A549 (cell line): Measurements from ENCODE around the gene SCN9A. TPM values are rescaled to one million over a fixed set of nuclear protein-coding genes. Genes with fewer than 3 reads are reported as not detected.

Source experiments
- ATAC-seq, 2 experiments: fragments of 200-7000 bp in 1 of 2; fragments of >200 bp in 1 of 2; cut with Nextera tagmentation in 1 of 2; cut with Tn5 transposase in 1 of 2; 3 replicates each; pipeline versions ENCODE4 v1.8.0 to v1.9.1; 2018 to 2020; ENCODE audit warnings: mild to moderate bottlenecking in 1 of 2, moderate library complexity in 1 of 2
- CTCF ChIA-PET: fragments of 300-600 bp; sonication (Branson Sonifier 250); formaldehyde crosslinking; extraction: SDS; loops from one replicate; lab custom pipeline; 2021; ENCODE audit warnings: antibody characterized with exemption, inconsistent platforms; lab: Yijun Ruan, JAX
- POLR2A ChIA-PET: fragments of 350-600 bp; formaldehyde crosslinking; extraction: SDS; loops from one replicate; lab custom pipeline; 2021; ENCODE audit warnings: antibody characterized with exemption, inconsistent platforms; lab: Yijun Ruan, JAX
- DNase-seq, 2 experiments: peaks; one replicate each; pipeline versions ENCODE4 v3.0.0 to v3.0.0-alpha.2; 2011 to 2016; ENCODE audit warnings: low read depth in 1 of 2, low spot score in 1 of 2
- FAIRE-seq: peaks from 2 replicates; lab custom pipeline; 2011; peaks lifted over from hg19 to GRCh38; lab: Jason Lieb, UNC
- H3K27ac ChIP-seq, 2 experiments: fragments of >200 bp; sonication (Bioruptor Twin); formaldehyde crosslinking; 3 replicates each; pipeline ENCODE4 v1.5.1; 2016 to 2017
- H3K4me1 ChIP-seq: fragments of >200 bp; sonication (Bioruptor Twin); formaldehyde crosslinking; 3 replicates; pipeline ENCODE4 v1.6.1; 2016
- H3K4me2 ChIP-seq: fragments of >200 bp; sonication (Bioruptor Twin); formaldehyde crosslinking; 3 replicates; pipeline ENCODE4 v1.6.1; 2016
- H3K4me3 ChIP-seq: fragments of >200 bp; sonication (Bioruptor Twin); formaldehyde crosslinking; 3 replicates; pipeline ENCODE4 v1.5.1; 2016
- H3K9me3 ChIP-seq: fragments of >200 bp; sonication (Bioruptor Twin); formaldehyde crosslinking; 3 replicates; pipeline ENCODE4 v1.6.1; 2016
- CBX2 ChIP-seq: fragments of 200-600 bp; sonication (generic); IDR thresholded peaks from 2 replicates; pipeline ENCODE4 v1.6.1; 2016; ENCODE audit warnings: low read depth, mild to moderate bottlenecking, borderline replicate concordance
- CEBPB ChIP-seq, 2 experiments: fragments of >200 bp in 1 of 2; sonication (Bioruptor Twin) in 1 of 2; formaldehyde crosslinking in 1 of 2; IDR thresholded peaks; 2 replicates each; pipeline ENCODE4 v1.6.1; 2012 to 2016
- ELK1 ChIP-seq: fragments of 150-350 bp; IDR thresholded peaks from 2 replicates; pipeline ENCODE4 v1.6.1; 2014; ENCODE audit warnings: low read depth, mild to moderate bottlenecking, low read length
- EP300 ChIP-seq, 2 experiments: fragments of >200 bp; sonication (Bioruptor Twin); formaldehyde crosslinking; IDR thresholded peaks; 2 replicates in 1 of 2; 3 replicates in 1 of 2; pipeline ENCODE4 v1.6.1; 2016 to 2017
- FOSB ChIP-seq: fragments of 250-450 bp; sonication (Bioruptor Pico); IDR thresholded peaks from 2 replicates; pipeline ENCODE4 v1.5.0; 2020; ENCODE audit warnings: mild to moderate bottlenecking, moderate library complexity
- FOXS1 ChIP-seq: fragments of 250-450 bp; sonication (Bioruptor Pico); IDR thresholded peaks from 2 replicates; pipeline ENCODE4 v1.5.0; 2020; ENCODE audit warnings: mild to moderate bottlenecking, moderate library complexity
- GATA3 ChIP-seq: IDR thresholded peaks from 2 replicates; pipeline ENCODE4 v1.6.1; 2012; ENCODE audit warnings: borderline replicate concordance
- HMGXB4 ChIP-seq: fragments of 250-450 bp; sonication (Bioruptor Pico); IDR thresholded peaks from 2 replicates; pipeline ENCODE4 v1.5.0; 2021; ENCODE audit warnings: mild to moderate bottlenecking, moderate library complexity, borderline replicate concordance
- HOXA7 ChIP-seq: fragments of 250-450 bp; sonication (Bioruptor Pico); IDR thresholded peaks from 2 replicates; pipeline ENCODE4 v1.5.0; 2020; ENCODE audit warnings: mild to moderate bottlenecking, moderate library complexity
- KDM5A ChIP-seq: fragments of 200-600 bp; sonication (generic); IDR thresholded peaks from 2 replicates; pipeline ENCODE4 v1.6.1; 2016; ENCODE audit warnings: antibody characterized with exemption, mild to moderate bottlenecking
- MAZ ChIP-seq: fragments of 150-350 bp; IDR thresholded peaks from 2 replicates; pipeline ENCODE4 v1.6.1; 2014; ENCODE audit warnings: antibody characterized with exemption, low read depth, low read length, borderline replicate concordance
- NFE2L2 ChIP-seq: fragments of 150-350 bp; conservative IDR thresholded peaks from 2 replicates; pipeline ENCODE4 v1.6.1; 2014; ENCODE audit warnings: low read length
- NPAS2 ChIP-seq: fragments of 250-450 bp; sonication (Bioruptor Pico); IDR thresholded peaks from 2 replicates; pipeline ENCODE4 v1.8.0; 2022; ENCODE audit warnings: mild to moderate bottlenecking, moderate library complexity, borderline replicate concordance
- POLR2A ChIP-seq: IDR thresholded peaks from 2 replicates; pipeline ENCODE4 v1.6.1; 2012; ENCODE audit warnings: mild to moderate bottlenecking, low read length
- POLR2AphosphoS2 ChIP-seq: conservative IDR thresholded peaks from 2 replicates; pipeline ENCODE4 v1.6.1; 2012; ENCODE audit warnings: low read length, improper control_type of control experiment, inconsistent platforms
- RAD21 ChIP-seq, 2 experiments: fragments of >200 bp in 1 of 2; sonication (Bioruptor Twin) in 1 of 2; formaldehyde crosslinking in 1 of 2; IDR thresholded peaks in 1 of 2; conservative IDR thresholded peaks in 1 of 2; 2 replicates in 1 of 2; 3 replicates in 1 of 2; pipeline ENCODE4 v1.6.1; 2012 to 2018; ENCODE audit warnings: inconsistent platforms in 1 of 2
- RNF2 ChIP-seq: fragments of 200-600 bp; sonication (generic); IDR thresholded peaks from 2 replicates; pipeline ENCODE4 v1.6.1; 2016; ENCODE audit warnings: low read depth, mild to moderate bottlenecking, antibody characterized with exemption, moderate library complexity, borderline replicate concordance
- SREBF2 ChIP-seq: fragments of 450-650 bp; IDR thresholded peaks from 2 replicates; pipeline ENCODE4 v1.6.1; 2014; ENCODE audit warnings: mild to moderate bottlenecking, moderate library complexity
- TFCP2L1 ChIP-seq: fragments of 250-450 bp; sonication (Bioruptor Pico); IDR thresholded peaks from 2 replicates; pipeline ENCODE4 v1.5.0; 2021; ENCODE audit warnings: mild to moderate bottlenecking
- TP53 ChIP-seq: fragments of 250-450 bp; sonication (Bioruptor Pico); IDR thresholded peaks from 2 replicates; pipeline ENCODE4 v1.5.0; 2021; ENCODE audit warnings: mild to moderate bottlenecking, moderate library complexity
- ZFP36 ChIP-seq: fragments of 450-650 bp; IDR thresholded peaks from 2 replicates; pipeline ENCODE4 v1.6.1; 2014; ENCODE audit warnings: borderline replicate concordance; ENCODE audit not compliant: partially characterized antibody
- ZSCAN20 ChIP-seq: fragments of 250-450 bp; sonication (Bioruptor Pico); IDR thresholded peaks from 2 replicates; pipeline ENCODE4 v1.8.0; 2022; ENCODE audit warnings: mild to moderate bottlenecking, moderate library complexity
- WGBS: methylation state at CpG from one replicate; pipeline ENCODE4 v1.1.6; 2017; ENCODE audit errors: missing lambda C conversion rate; 5-methylcytosine and 5-hydroxymethylcytosine counted together
- polyA plus RNA-seq, 4 experiments: library from polyadenylated mRNA; depleted of rRNA in 3 of 4; stranded (reverse); fragments of >200 nt; fragmentation: RNase III in 1 of 4; extraction: RNeasy Plus Mini Kit Qiagen cat#74134 plus additional on column Dnase treatment in 1 of 4; gene quantifications; 2 replicates in 3 of 4; 3 replicates in 1 of 4; pipeline ENCODE4 v1.2.3, GENCODE V29; 2011 to 2017
- TF ChIP-seq, protein P1 (sequence below): fragments of 250-450 bp; sonication (Bioruptor Pico); IDR thresholded peaks from 2 replicates; pipeline ENCODE4 v1.5.0; 2020; ENCODE audit warnings: low read depth, mild to moderate bottlenecking, moderate library complexity

The SCN9A gene
- polyA plus RNA-seq, 2 of the 4 experiments (the other 2 are of a cell fraction): 7.7 to 23.6 TPM

DNA sequence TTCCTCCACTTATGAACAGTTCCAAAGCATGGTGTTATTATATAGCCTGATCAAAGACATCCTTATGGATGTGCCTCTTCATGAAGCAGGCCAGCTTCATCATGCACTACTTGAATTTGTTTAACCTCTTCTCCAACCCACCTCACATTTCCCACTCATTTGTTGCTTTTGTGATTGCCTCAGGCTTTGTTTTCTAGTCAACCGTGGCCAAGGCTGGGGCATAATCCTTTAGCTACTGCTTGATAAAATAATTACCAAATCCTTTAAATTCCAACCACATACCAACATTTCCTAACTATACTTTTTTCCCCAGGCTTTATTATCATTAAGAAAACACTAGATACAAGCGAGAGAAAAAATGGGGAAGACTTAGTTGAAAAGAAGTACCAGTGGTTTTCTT lies 208.3 kb downstream of the SCN9A start:
- 18% methylated on average over 2 of the region's 2 CpGs for WGBS
- CTCF ChIA-PET: no interaction called here
- H3K4me2 ChIP-seq: no peak overlapping the region
- ATAC-seq: no peak
- FAIRE-seq: no peak
- POLR2A ChIA-PET: no interaction called here
- TF ChIP-seq NFE2L2: no peak
- TF ChIP-seq GATA3: no peak
- TF ChIP-seq, protein P1, sequence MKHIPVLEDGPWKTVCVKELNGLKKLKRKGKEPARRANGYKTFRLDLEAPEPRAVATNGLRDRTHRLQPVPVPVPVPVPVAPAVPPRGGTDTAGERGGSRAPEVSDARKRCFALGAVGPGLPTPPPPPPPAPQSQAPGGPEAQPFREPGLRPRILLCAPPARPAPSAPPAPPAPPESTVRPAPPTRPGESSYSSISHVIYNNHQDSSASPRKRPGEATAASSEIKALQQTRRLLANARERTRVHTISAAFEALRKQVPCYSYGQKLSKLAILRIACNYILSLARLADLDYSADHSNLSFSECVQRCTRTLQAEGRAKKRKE: no peak
- TF ChIP-seq HOXA7 (CRISPR knock-in tag): no peak
- no peak for TF ChIP-seq EP300 (IDR thresholded peaks at IDR 0.05)
- no peak for TF ChIP-seq RNF2
- no peak overlapping the region for H3K27ac ChIP-seq
- no peak overlapping the region for H3K4me3 ChIP-seq
- DNase-seq: no peak
- H3K9me3 ChIP-seq: no peaks in the 10 kb centered on the region
- no peaks in the 10 kb centered on the region for H3K4me1 ChIP-seq

DNA sequence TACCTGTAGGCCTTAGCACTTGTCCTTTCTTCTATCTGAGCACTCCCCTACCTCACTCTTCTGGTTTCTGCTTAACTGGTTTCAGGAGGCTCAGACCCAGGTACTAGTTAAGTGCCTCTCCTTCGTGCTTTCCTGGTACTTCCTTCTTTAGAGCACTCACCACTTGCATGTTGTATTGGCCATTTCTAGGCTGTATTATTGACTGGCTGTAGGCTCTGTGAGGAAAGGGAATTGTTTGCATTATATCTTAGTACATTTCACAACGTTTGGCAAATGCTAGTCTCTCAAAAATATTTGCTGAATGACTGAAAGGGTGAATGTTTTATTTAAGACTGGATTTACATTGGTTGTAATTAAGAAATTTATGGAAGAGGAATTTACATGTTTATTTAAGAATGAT lies 212.0 kb downstream of the SCN9A start:
- ATAC-seq (no peak), DNase-seq (no peak), FAIRE-seq (no peak)
- Histone ChIP-seq H3K9me3 (no peaks in the 10 kb centered on the region), H3K27ac (no peak overlapping the region), H3K4me1 (no peaks in the 10 kb centered on the region), H3K4me2 (no peak overlapping the region), H3K4me3 (no peak overlapping the region)
- POLR2A ChIA-PET: no interaction called here
- 2% methylated on average over 2 of the region's 2 CpGs for WGBS
- CTCF ChIA-PET: interaction anchor here (0.9 kb wide), 1 partner anchor 13 kb away, joined by 3 read pairs; no protein-coding TSS in a partner anchor
- TF ChIP-seq EP300 (IDR thresholded peaks at IDR 0.05) (no peak), CBX2 (no peak)

GRCh38 chr2:166158546-166158945 lies 217.2 kb downstream of the SCN9A start:
- no peak overlapping the region for H3K4me3 ChIP-seq
- CTCF ChIA-PET: no interaction called here
- DNase-seq: no peak

GRCh38 chr2:166157578-166157977 lies 218.2 kb downstream of the SCN9A start:
- ATAC-seq (no peak), DNase-seq (no peak), FAIRE-seq (no peak)
- ChIA-PET POLR2A (no interaction called here), CTCF (no interaction called here)
- WGBS: 17% methylated on average over 2 of the region's 2 CpGs
- Histone ChIP-seq H3K4me3 (no peak overlapping the region), H3K27ac (no peak overlapping the region), H3K9me3 (no peaks in the 10 kb centered on the region), H3K4me1 (no peaks in the 10 kb centered on the region), H3K4me2 (no peak overlapping the region)
- TF ChIP-seq FOXS1 (no peak), EP300 (IDR thresholded peaks at IDR 0.05) (no peak), TP53 (CRISPR knock-in tag) (no peak), TFCP2L1 (CRISPR knock-in tag) (no peak), ZSCAN20 (CRISPR knock-in tag) (no peak), ZFP36 (no peak), SREBF2 (no peak), CEBPB (IDR thresholded peaks at IDR 0.05) (no peak), RAD21 (conservative IDR thresholded peaks at IDR 0.05 in 1 of 2, IDR thresholded peaks at IDR 0.05 in 1 of 2) (no peak), NPAS2 (CRISPR knock-in tag) (no peak), FOSB (no peak), KDM5A (no peak), GATA3 (no peak)

More at GRCh38 chr2:166158546-166158945, 217.2 kb downstream of the SCN9A start:
- POLR2A ChIA-PET: no interaction called here
- no peak for ATAC-seq
- Histone ChIP-seq H3K9me3 (no peaks in the 10 kb centered on the region), H3K4me1 (no peaks in the 10 kb centered on the region), H3K4me2 (no peak overlapping the region), H3K27ac (no peak overlapping the region)
- FAIRE-seq: no peak
- TF ChIP-seq TP53 (CRISPR knock-in tag) (no peak), POLR2A (no peak), MAZ (no peak), POLR2AphosphoS2 (no peak), HMGXB4 (CRISPR knock-in tag) (no peak), ELK1 (no peak)
- WGBS: 54% methylated on average over 2 of the region's 2 CpGs
